K562 (cell line): ENCODE measurements around the gene ITPR1. TPM values are rescaled to one million over a fixed set of nuclear protein-coding genes. Genes with fewer than 3 reads are reported as not detected.

ENCODE experiments used
- ARID2 ChIP-seq: fragments of 450-650 bp; IDR thresholded peaks from 2 replicates; pipeline ENCODE4 v1.6.1; 2017; ENCODE audit warnings: antibody characterized with exemption, mild to moderate bottlenecking
- BHLHE40 ChIP-seq: IDR thresholded peaks from 2 replicates; pipeline ENCODE4 v1.6.1; 2011; ENCODE audit warnings: low read length, improper control_type of control experiment
- CBX5 ChIP-seq: IDR thresholded peaks from 2 replicates; pipeline ENCODE4 v1.6.1; 2014; ENCODE audit warnings: low read depth, borderline replicate concordance
- CHD1 ChIP-seq: fragments of 200-600 bp; sonication (generic); IDR thresholded peaks from one replicate; pipeline ENCODE4 v1.6.1; 2012; ENCODE audit warnings: mild to moderate bottlenecking, moderate library complexity, low read length, inconsistent platforms
- CHD4 ChIP-seq: fragments of 200-600 bp; sonication (generic); IDR thresholded peaks from 3 replicates; pipeline ENCODE4 v1.6.1; 2012; ENCODE audit warnings: low read depth, mild to moderate bottlenecking, mixed read lengths, low read length, inconsistent platforms; ENCODE audit not compliant: insufficient read depth, insufficient replicate concordance, poor library complexity, severe bottlenecking
- CTBP1 ChIP-seq: fragments of 450-650 bp; IDR thresholded peaks from 2 replicates; pipeline ENCODE4 v1.6.1; 2016; ENCODE audit warnings: borderline replicate concordance
- ELF1 ChIP-seq: fragments of 200-800 bp; sonication (Bioruptor generic); IDR thresholded peaks from 2 replicates; pipeline ENCODE4 v1.6.1; 2016; ENCODE audit warnings: missing genetic modification characterization, missing compliant biosample characterization
- ETV6 ChIP-seq, 3 experiments: fragments of 150-350 bp in 1 of 3; sonication (generic) in 1 of 3; formaldehyde crosslinking in 1 of 3; IDR thresholded peaks; 2 replicates each; pipeline versions ENCODE4 v1.6.1 to v1.8.0; 2014 to 2022; ENCODE audit warnings: borderline replicate concordance in 2 of 3, low read depth in 2 of 3, antibody characterized with exemption in 1 of 3, low read length in 1 of 3, mild to moderate bottlenecking in 1 of 3, missing genetic modification reagents in 1 of 3
- HNRNPK ChIP-seq: fragments of 200-400 bp; formaldehyde crosslinking; IDR thresholded peaks from one replicate; pipeline ENCODE4 v1.6.1; 2018; ENCODE audit warnings: mild to moderate bottlenecking, low read depth, low read length; ENCODE audit not compliant: poor library complexity, severe bottlenecking
- KAT7 ChIP-seq: sonication (generic); formaldehyde crosslinking; IDR thresholded peaks from 2 replicates; pipeline ENCODE4 v1.8.0; 2022; ENCODE audit warnings: missing genetic modification reagents, mild to moderate bottlenecking, borderline replicate concordance
- KDM4B ChIP-seq, 2 experiments: fragments of 450-650 bp in 1 of 2; sonication (generic) in 1 of 2; IDR thresholded peaks; 2 replicates each; pipeline ENCODE4 v1.6.1; 2016 to 2017; ENCODE audit warnings: borderline replicate concordance in 2 of 2, antibody characterized with exemption in 1 of 2, low read depth in 1 of 2, mild to moderate bottlenecking in 1 of 2
- KLF10 ChIP-seq: fragments of 250-450 bp; sonication (Bioruptor Pico); IDR thresholded peaks from 2 replicates; pipeline ENCODE4 v1.6.1; 2021; ENCODE audit warnings: matching md5 sums
- MYNN ChIP-seq, 2 experiments: sonication (generic); formaldehyde crosslinking in 1 of 2; IDR thresholded peaks; 2 replicates each; pipeline versions ENCODE4 v1.5.0 to v1.6.1; 2016 to 2020; ENCODE audit warnings: antibody characterized with exemption in 1 of 2, missing genetic modification reagents in 1 of 2
- NCOA4 ChIP-seq: fragments of 450-650 bp; IDR thresholded peaks from 2 replicates; pipeline ENCODE4 v1.6.1; 2018; ENCODE audit warnings: mild to moderate bottlenecking; ENCODE audit not compliant: partially characterized antibody
- RUNX1 ChIP-seq: sonication (generic); IDR thresholded peaks from 2 replicates; pipeline ENCODE4 v1.6.1; 2016; ENCODE audit warnings: antibody characterized with exemption, low read depth
- SP1 ChIP-seq: sonication (generic); formaldehyde crosslinking; IDR thresholded peaks from 2 replicates; pipeline ENCODE4 v1.8.1; 2022; ENCODE audit warnings: mild to moderate bottlenecking, missing genetic modification reagents
- XRCC5 ChIP-seq: fragments of 200-400 bp; formaldehyde crosslinking; IDR thresholded peaks from 2 replicates; pipeline ENCODE4 v1.6.1; 2017; ENCODE audit warnings: low read depth, mild to moderate bottlenecking, low read length
- YY1 ChIP-seq, 3 experiments: IDR thresholded peaks; 2 replicates each; pipeline ENCODE4 v1.6.1; 2011; ENCODE audit warnings: low read length in 2 of 3, mild to moderate bottlenecking in 2 of 3, moderate library complexity in 2 of 3, borderline replicate concordance in 1 of 3, control low read depth in 1 of 3, low read depth in 1 of 3; ENCODE audit not compliant: insufficient read depth in 3 of 3, insufficient replicate concordance in 2 of 3, control insufficient read depth in 1 of 3, insufficient read length in 1 of 3; ENCODE audit errors: extremely low read depth in 1 of 3
- ZNF239 ChIP-seq: fragments of 250-450 bp; sonication (Bioruptor Pico); IDR thresholded peaks from 2 replicates; pipeline ENCODE4 v1.4.0; 2020; ENCODE audit warnings: mild to moderate bottlenecking
- ZNF324 ChIP-seq: fragments of 250-450 bp; sonication (Bioruptor Pico); IDR thresholded peaks from 2 replicates; pipeline ENCODE4 v1.4.0; 2020; ENCODE audit warnings: mild to moderate bottlenecking
- ZNF41 ChIP-seq: fragments of 250-450 bp; sonication (Bioruptor Pico); conservative IDR thresholded peaks from 2 replicates; pipeline ENCODE4 v1.4.0; 2020; ENCODE audit warnings: mild to moderate bottlenecking
- ZNF695 ChIP-seq: fragments of 450-650 bp; formaldehyde crosslinking; IDR thresholded peaks from 2 replicates; pipeline ENCODE4 v1.4.0; 2020; ENCODE audit warnings: mild to moderate bottlenecking, moderate library complexity
- ZNF699 ChIP-seq: fragments of 250-450 bp; sonication (Bioruptor Pico); IDR thresholded peaks from 2 replicates; pipeline ENCODE4 v1.8.0; 2021; ENCODE audit warnings: mild to moderate bottlenecking, moderate library complexity; ENCODE audit not compliant: insufficient replicate concordance
- polyA plus RNA-seq, 8 experiments: library from polyadenylated mRNA; depleted of rRNA in 4 of 8; stranded (reverse) in 5 of 8; unstranded in 3 of 8; fragments of >200 nt; fragmentation: Nextera tagmentation in 2 of 8; fragmentation: Illumina TruSeq in 1 of 8; extraction: Ambion mirVana in 2 of 8; extraction: Trizol in 1 of 8; gene quantifications; 2 replicates each; pipeline versions ENCODE4 v1.2.1 to v1.2.3, GENCODE V29; 2011 to 2014; ENCODE audit warnings: inconsistent platforms in 1 of 8, missing spikeins in 1 of 8
- total RNA-seq, 7 experiments: library from RNA; depleted of rRNA in 6 of 7; stranded (reverse); fragments of >200 nt in 6 of 7; fragmentation: Illumina TruSeq in 2 of 7; extraction: Trizol in 2 of 7; gene quantifications; 2 replicates each; pipeline versions ENCODE4 v1.2.1 to v1.2.3, GENCODE V29; 2011 to 2021; ENCODE audit warnings: low replicate concordance in 1 of 7
- TF ChIP-seq, protein P1 (sequence below): fragments of 450-650 bp; formaldehyde crosslinking; IDR thresholded peaks from 2 replicates; pipeline ENCODE4 v1.4.0; 2020; ENCODE audit warnings: mild to moderate bottlenecking
- TF ChIP-seq, protein P2 (sequence below): fragments of 250-450 bp; sonication (Bioruptor Pico); IDR thresholded peaks from 2 replicates; pipeline ENCODE4 v1.8.0; 2022; ENCODE audit warnings: moderate library complexity, mild to moderate bottlenecking, inconsistent platforms
- TF ChIP-seq, protein P3 (sequence below): IDR thresholded peaks from 2 replicates; pipeline ENCODE4 v1.6.1; 2011; ENCODE audit warnings: borderline replicate concordance, low read depth, mild to moderate bottlenecking, moderate library complexity, low read length; ENCODE audit not compliant: insufficient read depth, poor library complexity, severe bottlenecking

The ITPR1 gene
- total and polyA plus RNA-seq, 9 of the 15 experiments (the other 6 are each of a cell fraction or from before 2014, with no cell fraction given): 22.4 to 40.0 (median 27.4) TPM

GRCh38 chr3:4884888-4885287 is 391.7 kb downstream of the ITPR1 start (continued):
- TF ChIP-seq CHD4 (no peak), ARID2 (no peak), ZNF695 (no peak), CHD1 (no peak), ZNF324 (no peak), CBX5 (no peak), KAT7 (no peak), ZNF239 (CRISPR knock-in tag) (peak; percentile 39; the same call in 1 of the 2 replicates), RUNX1 (no peak), MYNN (IDR thresholded peaks at IDR 0.05) (no peak), MYNN (CRISPR knock-in tag; IDR thresholded peaks at IDR 0.05) (no peak), YY1 (IDR thresholded peaks at IDR 0.05; ENCODE audit: borderline replicate concordance in 1 of 3, control insufficient read depth in 1 of 3, extremely low read depth in 1 of 3, insufficient read depth in 3 of 3, insufficient read length in 1 of 3, insufficient replicate concordance in 2 of 3, low read depth in 1 of 3, low read length in 2 of 3) (no peak), ZNF699 (CRISPR knock-in tag) (no peak), ZNF41 (CRISPR knock-in tag) (peak; percentile 77), KDM4B (IDR thresholded peaks at IDR 0.05; ENCODE audit: borderline replicate concordance in 2 of 2, low read depth in 1 of 2) (no peak), KLF10 (CRISPR knock-in tag) (no peak), SP1 (no peak), ELF1 (tag) (no peak), XRCC5 (no peak), HNRNPK (no peak), CTBP1 (no peak), BHLHE40 (no peak), ETV6 (IDR thresholded peaks at IDR 0.05; ENCODE audit: borderline replicate concordance in 1 of 2, low read depth in 2 of 2, low read length in 1 of 2) (no peak), ETV6 (CRISPR knock-in tag; IDR thresholded peaks at IDR 0.05; ENCODE audit: borderline replicate concordance) (no peak), NCOA4 (no peak)
- TF ChIP-seq, protein P1, sequence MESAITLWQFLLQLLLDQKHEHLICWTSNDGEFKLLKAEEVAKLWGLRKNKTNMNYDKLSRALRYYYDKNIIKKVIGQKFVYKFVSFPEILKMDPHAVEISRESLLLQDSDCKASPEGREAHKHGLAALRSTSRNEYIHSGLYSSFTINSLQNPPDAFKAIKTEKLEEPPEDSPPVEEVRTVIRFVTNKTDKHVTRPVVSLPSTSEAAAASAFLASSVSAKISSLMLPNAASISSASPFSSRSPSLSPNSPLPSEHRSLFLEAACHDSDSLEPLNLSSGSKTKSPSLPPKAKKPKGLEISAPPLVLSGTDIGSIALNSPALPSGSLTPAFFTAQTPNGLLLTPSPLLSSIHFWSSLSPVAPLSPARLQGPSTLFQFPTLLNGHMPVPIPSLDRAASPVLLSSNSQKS: no peak
- TF ChIP-seq, protein P2, sequence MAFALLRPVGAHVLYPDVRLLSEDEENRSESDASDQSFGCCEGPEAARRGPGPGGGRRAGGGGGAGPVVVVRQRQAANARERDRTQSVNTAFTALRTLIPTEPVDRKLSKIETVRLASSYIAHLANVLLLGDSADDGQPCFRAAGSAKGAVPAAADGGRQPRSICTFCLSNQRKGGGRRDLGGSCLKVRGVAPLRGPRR (CRISPR knock-in tag): no peak
- TF ChIP-seq, protein P3, sequence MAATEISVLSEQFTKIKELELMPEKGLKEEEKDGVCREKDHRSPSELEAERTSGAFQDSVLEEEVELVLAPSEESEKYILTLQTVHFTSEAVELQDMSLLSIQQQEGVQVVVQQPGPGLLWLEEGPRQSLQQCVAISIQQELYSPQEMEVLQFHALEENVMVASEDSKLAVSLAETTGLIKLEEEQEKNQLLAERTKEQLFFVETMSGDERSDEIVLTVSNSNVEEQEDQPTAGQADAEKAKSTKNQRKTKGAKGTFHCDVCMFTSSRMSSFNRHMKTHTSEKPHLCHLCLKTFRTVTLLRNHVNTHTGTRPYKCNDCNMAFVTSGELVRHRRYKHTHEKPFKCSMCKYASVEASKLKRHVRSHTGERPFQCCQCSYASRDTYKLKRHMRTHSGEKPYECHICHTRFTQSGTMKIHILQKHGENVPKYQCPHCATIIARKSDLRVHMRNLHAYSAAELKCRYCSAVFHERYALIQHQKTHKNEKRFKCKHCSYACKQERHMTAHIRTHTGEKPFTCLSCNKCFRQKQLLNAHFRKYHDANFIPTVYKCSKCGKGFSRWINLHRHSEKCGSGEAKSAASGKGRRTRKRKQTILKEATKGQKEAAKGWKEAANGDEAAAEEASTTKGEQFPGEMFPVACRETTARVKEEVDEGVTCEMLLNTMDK: no peak
